A549 treated with AZD9567 at 1 μM for 4 hours (cell line): ENCODE measurements around the gene HOXD4. TPM values are rescaled to one million over a fixed set of nuclear protein-coding genes. Genes with fewer than 3 reads are reported as not detected.

Experiments
- total RNA-seq: library from RNA; stranded (reverse); fragments of 200-300 nt; extraction: Qiagen RNA extraction; gene quantifications from 5 replicates; pipeline ENCODE4 v1.2.3, GENCODE V29; 2022; ENCODE audit not compliant: insufficient read depth

The HOXD4 gene
- total RNA-seq = 0.28 to 0.52 TPM (median 0.40 TPM) in 4 of 5 replicates, not detected in the other

GRCh38 chr2:176151442-176152287 lies at the start of gene HOXD4:
HOXD4 (plus strand) TSS chr2:176151550; CDS start chr2:176151634, 84 bp downstream.

GRCh38 chr2:176106581-176107539 lies 44.5 kb upstream of the HOXD4 start, which contains the start of gene HOXD11:
HOXD11 (plus strand) TSS chr2:176107280; CDS start chr2:176107356, 76 bp downstream.

GRCh38 chr2:176115883-176116813 lies 35.2 kb upstream of the HOXD4 start, which contains the start of gene HOXD10:
HOXD10 (plus strand) TSS chr2:176116778; CDS start chr2:176116834, 56 bp downstream.

GRCh38 chr2:176122683-176123410 lies 28.5 kb upstream of the HOXD4 start, which contains the start of gene HOXD9:
HOXD9 (plus strand) TSS chr2:176122719; CDS start chr2:176122769, 50 bp downstream.

GRCh38 chr2:176128982-176129796 lies 22.2 kb upstream of the HOXD4 start, which contains the start of gene HOXD8:
HOXD8 (plus strand) TSS chr2:176129705; CDS start chr2:176130367, 662 bp downstream.

GRCh38 chr2:176156807-176157498 lies 5.6 kb downstream of the HOXD4 start, which contains the start of gene HOXD3:
HOXD3 (plus strand) TSS chr2:176157307; CDS start chr2:176169115, 11,808 bp downstream.

GRCh38 chr2:176187899-176188773 lies 36.8 kb downstream of the HOXD4 start, which contains the start of gene HOXD1:
HOXD1 (plus strand) TSS chr2:176188668; CDS start chr2:176188802, 134 bp downstream.

Other genes starting within 250 kb of the HOXD4 start
- 11.9 to 49.9 TPM (median 16.8 TPM) in 5 replicates for gene LNPK, start 149.3 kb upstream of the HOXD4 start, total RNA-seq
- not detected in 5 replicates for gene EVX2, start 67.6 kb upstream of the HOXD4 start, total RNA-seq
- gene HOXD13, start 58.8 kb upstream of the HOXD4 start, total RNA-seq = 0.13 to 0.28 TPM (median 0.19 TPM) in 4 of 5 replicates, not detected in the other
- not detected in 5 replicates for gene HOXD12, start 51.8 kb upstream of the HOXD4 start, total RNA-seq
- gene HOXD11, start 44.3 kb upstream of the HOXD4 start, total RNA-seq = 2.6 to 6.6 TPM (median 6.0 TPM) in 5 replicates
- 2.6 to 6.3 TPM (median 5.4 TPM) in 5 replicates for gene HOXD10, start 34.8 kb upstream of the HOXD4 start, total RNA-seq
- gene HOXD9, start 28.8 kb upstream of the HOXD4 start, total RNA-seq = 1.1 to 1.8 TPM (median 1.2 TPM) in 5 replicates
- gene HOXD8, start 21.8 kb upstream of the HOXD4 start, total RNA-seq = 4.2 to 5.1 TPM (median 4.5 TPM) in 5 replicates
- gene HOXD3, start 5.8 kb downstream of the HOXD4 start, total RNA-seq = 0.10 to 0.17 TPM (median 0.13 TPM) in 3 of 5 replicates, not detected in the others
- 0.12 to 0.20 TPM (median 0.16 TPM) in 4 of 5 replicates, not detected in the other for gene HOXD1, start 37.1 kb downstream of the HOXD4 start, total RNA-seq
- 41.9 to 56.5 TPM (median 43.7 TPM) in 5 replicates for gene MTX2, start 117.9 kb downstream of the HOXD4 start, total RNA-seq